Glutamatergic neuron (in vitro differentiated cells): ENCODE results near the gene RYR1. TPM values are rescaled to one million over a fixed set of nuclear protein-coding genes. Genes with fewer than 3 reads are reported as not detected.

ENCODE experiments used
- DNase-seq: peaks from one replicate; pipeline ENCODE4 v3.0.0; 2022
- H3K27ac Mint-ChIP-seq: one replicate; pipeline ENCODE4 v1.8.0; 2020; ENCODE audit warnings: mild to moderate bottlenecking, mixed read lengths, inconsistent platforms; ENCODE audit not compliant: unreplicated experiment
- H3K27me3 Mint-ChIP-seq: one replicate; pipeline ENCODE4 v1.8.0; 2020; ENCODE audit warnings: mild to moderate bottlenecking, moderate library complexity, mixed read lengths, inconsistent platforms; ENCODE audit not compliant: unreplicated experiment
- H3K36me3 Mint-ChIP-seq: one replicate; pipeline ENCODE4 v1.8.0; 2020; ENCODE audit warnings: mild to moderate bottlenecking, mixed read lengths, inconsistent platforms; ENCODE audit not compliant: unreplicated experiment
- H3K4me1 Mint-ChIP-seq: one replicate; pipeline ENCODE4 v1.8.0; 2020; ENCODE audit warnings: mild to moderate bottlenecking, low read depth, mixed read lengths, inconsistent platforms; ENCODE audit not compliant: unreplicated experiment
- H3K4me3 Mint-ChIP-seq: one replicate; pipeline ENCODE4 v1.8.0; 2020; ENCODE audit warnings: mild to moderate bottlenecking, mixed read lengths, inconsistent platforms; ENCODE audit not compliant: unreplicated experiment
- H3K9me3 Mint-ChIP-seq: one replicate; pipeline ENCODE4 v1.8.0; 2020; ENCODE audit warnings: mild to moderate bottlenecking, moderate library complexity, mixed read lengths, inconsistent platforms; ENCODE audit not compliant: unreplicated experiment
- CTCF ChIP-seq: fragments of 200-600 bp; sonication (generic); IDR thresholded peaks from one replicate; pipeline ENCODE4 v1.5.0; 2021; ENCODE audit not compliant: partially characterized antibody, unreplicated experiment
- total RNA-seq: library from RNA; stranded (reverse); fragmentation: NEBNext Ultra II Directional; extraction: Animal tissue kit (Norgen Biotek cat#: 25700); gene quantifications from one replicate; pipeline ENCODE4 v1.2.1, GENCODE V29; 2021; ENCODE audit not compliant: unreplicated experiment

The RYR1 gene
- total RNA-seq, 1 donor from 2014 or later, result 117 TPM

- H3K4me3 Mint-ChIP-seq, result no peak overlapping the region
- no peak overlapping the region for H3K27ac Mint-ChIP-seq
Measured at GRCh38 chr19:38531515-38531914, 98.0 kb downstream of the RYR1 start.

DNA sequence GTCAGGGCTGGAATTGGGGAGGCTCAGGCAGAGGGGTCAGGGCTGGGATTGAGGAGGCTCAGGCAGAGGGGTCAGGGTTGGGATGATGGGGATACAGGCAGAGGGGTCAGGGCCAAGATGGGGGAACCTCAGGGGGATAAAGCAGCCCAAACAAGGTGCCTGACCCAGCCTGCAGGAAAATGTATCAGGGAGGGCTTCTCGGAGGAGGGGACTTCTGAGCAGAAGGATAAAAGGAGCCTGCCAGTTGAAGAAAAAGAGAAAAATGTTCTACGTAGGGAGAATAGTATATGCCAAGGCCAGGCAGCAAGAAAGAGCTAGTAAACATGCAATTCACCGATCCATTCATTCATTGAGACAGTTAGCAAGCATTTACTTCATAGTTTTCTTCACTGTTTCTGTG is 99.4 kb downstream of the RYR1 start:
- no peak for DNase-seq
- Mint-ChIP-seq H3K36me3 (peaks cover 25% of the 10 kb centered on the region), H3K27me3 (no peaks in the 10 kb centered on the region), H3K9me3 (peaks cover 6% of the 10 kb centered on the region), H3K27ac (no peak overlapping the region), H3K4me1 (no peaks in the 10 kb centered on the region), H3K4me3 (no peak overlapping the region)
- TF ChIP-seq CTCF, result no peak

More at GRCh38 chr19:38531515-38531914, 98.0 kb downstream of the RYR1 start:
- no peak for TF ChIP-seq CTCF
- Mint-ChIP-seq H3K36me3 (peaks cover 23% of the 10 kb centered on the region), H3K4me1 (no peaks in the 10 kb centered on the region), H3K9me3 (peaks cover 6% of the 10 kb centered on the region), H3K27me3 (no peaks in the 10 kb centered on the region)
- DNase-seq, result no peak

DNA sequence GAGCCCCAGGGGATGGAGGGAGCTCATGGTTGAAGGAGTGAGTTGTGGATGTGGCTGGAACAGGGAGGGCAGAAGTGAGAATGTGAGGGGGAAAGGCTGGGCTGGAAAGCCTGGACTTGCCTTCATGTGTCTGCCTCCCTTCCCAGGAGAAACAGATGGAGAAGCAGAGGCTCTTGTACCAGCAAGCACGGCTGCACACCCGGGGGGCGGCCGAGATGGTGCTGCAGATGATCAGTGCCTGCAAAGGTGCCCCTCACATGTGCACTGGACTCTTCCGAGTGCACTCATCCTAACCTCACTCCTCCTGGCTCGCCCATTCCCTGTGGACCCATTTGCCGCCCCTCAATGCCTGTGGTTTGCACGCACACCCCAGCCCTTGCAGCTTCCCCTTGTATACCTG is 101.1 kb downstream of the RYR1 start:
- Mint-ChIP-seq H3K36me3 (peaks cover 25% of the 10 kb centered on the region), H3K27me3 (peaks cover 1% of the 10 kb centered on the region), H3K9me3 (peaks cover 2% of the 10 kb centered on the region), H3K27ac (no peak overlapping the region), H3K4me1 (no peaks in the 10 kb centered on the region), H3K4me3 (no peak overlapping the region)
- no peak for TF ChIP-seq CTCF
- no peak for DNase-seq

DNA sequence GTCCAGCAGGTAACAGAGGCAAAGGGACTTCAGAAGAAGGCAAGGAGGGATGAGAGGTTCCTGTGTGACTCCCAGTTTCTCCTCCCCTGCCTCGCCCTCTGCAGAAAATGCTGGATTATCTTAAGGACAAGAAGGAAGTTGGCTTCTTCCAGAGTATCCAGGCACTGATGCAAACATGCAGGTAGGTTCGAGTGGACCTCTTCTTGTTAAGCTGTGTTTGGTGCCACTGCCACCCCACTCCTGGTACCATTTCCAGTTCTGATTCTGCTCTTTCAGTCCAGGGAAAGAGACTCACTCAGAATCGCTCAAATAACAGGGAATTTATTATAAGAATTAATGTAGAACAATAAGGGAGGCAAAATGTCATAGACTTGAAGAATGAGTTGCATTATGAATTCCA is 101.7 kb downstream of the RYR1 start:
- no peaks in the 10 kb centered on the region for H3K4me1 Mint-ChIP-seq
- H3K9me3 Mint-ChIP-seq, result peaks cover 2% of the 10 kb centered on the region

More for the DNA sequence above, 101.7 kb downstream of the RYR1 start:
- Mint-ChIP-seq H3K27me3 (peaks cover 1% of the 10 kb centered on the region), H3K27ac (no peak overlapping the region), H3K36me3 (peaks cover 25% of the 10 kb centered on the region), H3K4me3 (no peak overlapping the region)
- no peak for DNase-seq
- TF ChIP-seq CTCF, result no peak
